Nephron progenitor cell (in vitro differentiated cells): ENCODE data around the gene IQCM.

Source experiments
- DNase-seq: peaks from one replicate; pipeline ENCODE4 v3.0.0; 2021
- H3K27ac Mint-ChIP-seq: 2 replicates; pipeline ENCODE4 v1.8.0; 2021; ENCODE audit warnings: mild to moderate bottlenecking, moderate library complexity, mixed read lengths
- H3K27me3 Mint-ChIP-seq: 2 replicates; pipeline ENCODE4 v1.8.0; 2021; ENCODE audit warnings: mild to moderate bottlenecking, low read depth, mixed read lengths; ENCODE audit not compliant: poor library complexity
- H3K36me3 Mint-ChIP-seq: 2 replicates; pipeline ENCODE4 v1.8.0; 2021; ENCODE audit warnings: low read depth, mixed read lengths
- H3K4me1 Mint-ChIP-seq: 2 replicates; pipeline ENCODE4 v1.8.0; 2021; ENCODE audit warnings: mixed read lengths
- H3K4me3 Mint-ChIP-seq: 2 replicates; pipeline ENCODE4 v1.8.0; 2021; ENCODE audit warnings: mild to moderate bottlenecking, moderate library complexity, mixed read lengths
- H3K9me3 Mint-ChIP-seq: 2 replicates; pipeline ENCODE4 v1.8.0; 2021; ENCODE audit warnings: mild to moderate bottlenecking, moderate library complexity, mixed read lengths
- TF ChIP-seq, protein P1 (sequence below): fragments of 200-600 bp; sonication (generic); IDR thresholded peaks from 2 replicates; pipeline ENCODE4 v1.5.0; 2021; ENCODE audit warnings: antibody characterized with exemption

IQCM gene

DNA sequence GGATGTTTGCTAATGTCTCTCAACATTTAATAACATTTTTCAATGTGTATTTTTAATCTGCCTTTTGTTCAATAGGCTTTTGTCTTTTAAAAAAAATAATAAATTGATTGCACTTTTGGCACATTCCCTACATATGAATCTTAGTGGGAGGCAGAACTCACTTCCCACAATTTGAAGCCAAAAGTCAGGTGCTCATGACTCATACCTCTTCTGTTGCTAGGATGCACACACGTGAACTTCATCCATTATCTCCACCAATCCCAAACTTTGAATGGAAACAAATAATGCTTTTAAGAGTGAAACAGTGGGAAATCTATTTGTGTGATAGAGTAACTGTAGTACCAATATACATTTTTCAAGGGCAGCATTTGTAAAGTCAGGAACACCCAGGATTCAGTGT, 260.5 kb downstream of the IQCM start:
- TF ChIP-seq, protein P1, sequence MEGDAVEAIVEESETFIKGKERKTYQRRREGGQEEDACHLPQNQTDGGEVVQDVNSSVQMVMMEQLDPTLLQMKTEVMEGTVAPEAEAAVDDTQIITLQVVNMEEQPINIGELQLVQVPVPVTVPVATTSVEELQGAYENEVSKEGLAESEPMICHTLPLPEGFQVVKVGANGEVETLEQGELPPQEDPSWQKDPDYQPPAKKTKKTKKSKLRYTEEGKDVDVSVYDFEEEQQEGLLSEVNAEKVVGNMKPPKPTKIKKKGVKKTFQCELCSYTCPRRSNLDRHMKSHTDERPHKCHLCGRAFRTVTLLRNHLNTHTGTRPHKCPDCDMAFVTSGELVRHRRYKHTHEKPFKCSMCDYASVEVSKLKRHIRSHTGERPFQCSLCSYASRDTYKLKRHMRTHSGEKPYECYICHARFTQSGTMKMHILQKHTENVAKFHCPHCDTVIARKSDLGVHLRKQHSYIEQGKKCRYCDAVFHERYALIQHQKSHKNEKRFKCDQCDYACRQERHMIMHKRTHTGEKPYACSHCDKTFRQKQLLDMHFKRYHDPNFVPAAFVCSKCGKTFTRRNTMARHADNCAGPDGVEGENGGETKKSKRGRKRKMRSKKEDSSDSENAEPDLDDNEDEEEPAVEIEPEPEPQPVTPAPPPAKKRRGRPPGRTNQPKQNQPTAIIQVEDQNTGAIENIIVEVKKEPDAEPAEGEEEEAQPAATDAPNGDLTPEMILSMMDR: no peak
- H3K4me1 Mint-ChIP-seq: no peaks in the 10 kb centered on the region
- H3K36me3 Mint-ChIP-seq: no peaks in the 10 kb centered on the region
- H3K4me3 Mint-ChIP-seq: no peak overlapping the region
- no peak for DNase-seq
- H3K9me3 Mint-ChIP-seq: no peaks in the 10 kb centered on the region
- peaks cover 6% of the 10 kb centered on the region for H3K27me3 Mint-ChIP-seq
- H3K27ac Mint-ChIP-seq: no peak overlapping the region

DNA sequence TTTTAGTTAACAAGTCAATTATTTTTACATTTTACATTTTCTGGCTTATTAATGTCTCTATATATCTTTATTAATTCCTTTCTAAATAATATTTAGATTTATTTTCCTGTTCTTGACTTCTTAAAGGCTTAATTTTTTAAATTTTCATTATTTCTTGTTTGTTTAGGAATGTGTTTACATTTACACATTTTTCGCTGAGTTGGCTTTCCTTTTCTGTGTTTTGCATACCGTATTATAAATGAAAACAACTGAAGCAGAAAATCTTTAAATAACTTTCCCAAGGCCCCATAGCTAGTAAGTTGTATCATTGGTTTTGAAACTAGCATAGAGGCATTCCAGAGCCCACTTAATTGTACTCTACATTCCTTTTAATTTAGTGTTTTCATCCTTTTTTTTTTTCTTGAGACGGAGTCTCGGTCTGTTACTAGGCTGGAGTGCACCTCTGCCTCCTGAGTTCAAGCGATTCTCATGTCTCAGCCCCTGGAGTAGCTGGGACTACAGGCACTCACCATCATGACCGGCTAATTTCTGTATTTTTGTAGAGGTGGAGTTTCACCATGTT, 261.6 kb downstream of the IQCM start:
- H3K4me3 Mint-ChIP-seq: no peak overlapping the region
- H3K9me3 Mint-ChIP-seq: no peaks in the 10 kb centered on the region
- no peaks in the 10 kb centered on the region for H3K36me3 Mint-ChIP-seq
- H3K27ac Mint-ChIP-seq: no peak overlapping the region
- H3K4me1 Mint-ChIP-seq: no peaks in the 10 kb centered on the region
- TF ChIP-seq, protein P1: no peak
- H3K27me3 Mint-ChIP-seq: peaks cover 6% of the 10 kb centered on the region
- no peak for DNase-seq

DNA sequence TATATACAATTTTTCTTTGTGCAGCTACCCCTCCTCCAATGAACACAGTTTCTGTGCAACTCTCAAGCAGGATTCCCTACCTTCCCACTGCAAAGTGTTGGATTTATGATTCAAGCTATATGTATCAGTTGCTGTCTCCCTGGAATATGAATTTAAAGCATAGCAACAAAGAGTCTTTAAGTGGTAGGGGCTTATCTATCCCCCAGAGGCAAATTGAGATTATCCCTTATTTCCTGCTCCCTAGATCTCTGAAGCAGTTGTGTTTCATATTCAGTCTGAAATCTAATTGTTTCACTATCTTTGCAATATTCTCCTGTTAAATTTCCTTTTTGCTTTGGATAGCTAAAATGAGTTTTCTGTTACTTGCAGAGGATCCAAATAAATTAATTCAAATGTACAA, 263.0 kb downstream of the IQCM start:
- peaks cover 6% of the 10 kb centered on the region for H3K27me3 Mint-ChIP-seq
- DNase-seq: no peak
- H3K4me1 Mint-ChIP-seq: no peaks in the 10 kb centered on the region
- H3K27ac Mint-ChIP-seq: no peak overlapping the region
- H3K4me3 Mint-ChIP-seq: no peak overlapping the region
- no peaks in the 10 kb centered on the region for H3K9me3 Mint-ChIP-seq
- TF ChIP-seq, protein P1: no peak
- H3K36me3 Mint-ChIP-seq: no peaks in the 10 kb centered on the region

DNA sequence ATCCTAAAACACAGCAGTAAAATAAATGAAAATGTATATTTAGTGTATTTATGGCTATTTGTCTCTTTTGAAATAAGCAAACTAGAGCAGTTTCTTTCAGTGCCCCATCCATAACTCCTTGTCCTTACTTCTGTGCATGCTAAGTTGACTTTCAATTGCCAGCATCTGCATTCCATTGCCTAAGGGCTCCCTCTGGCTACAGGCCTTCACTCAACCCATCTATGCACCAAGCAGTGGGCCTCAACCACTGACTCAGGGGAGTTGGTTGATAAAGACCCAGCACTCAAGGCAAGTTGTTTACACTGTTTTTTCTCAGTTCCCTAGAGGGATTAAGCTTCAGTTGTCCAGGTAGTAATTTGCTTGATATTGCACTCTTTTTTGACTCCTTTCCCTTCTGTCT, 265.7 kb downstream of the IQCM start:
- TF ChIP-seq, protein P1: no peak
- peak; percentile 2 for DNase-seq
- no peak overlapping the region for H3K4me3 Mint-ChIP-seq
- H3K9me3 Mint-ChIP-seq: peaks cover 7% of the 10 kb centered on the region
- H3K4me1 Mint-ChIP-seq: no peaks in the 10 kb centered on the region
- no peak overlapping the region for H3K27ac Mint-ChIP-seq
- H3K36me3 Mint-ChIP-seq: no peaks in the 10 kb centered on the region
- H3K27me3 Mint-ChIP-seq: peaks cover 2% of the 10 kb centered on the region

DNA sequence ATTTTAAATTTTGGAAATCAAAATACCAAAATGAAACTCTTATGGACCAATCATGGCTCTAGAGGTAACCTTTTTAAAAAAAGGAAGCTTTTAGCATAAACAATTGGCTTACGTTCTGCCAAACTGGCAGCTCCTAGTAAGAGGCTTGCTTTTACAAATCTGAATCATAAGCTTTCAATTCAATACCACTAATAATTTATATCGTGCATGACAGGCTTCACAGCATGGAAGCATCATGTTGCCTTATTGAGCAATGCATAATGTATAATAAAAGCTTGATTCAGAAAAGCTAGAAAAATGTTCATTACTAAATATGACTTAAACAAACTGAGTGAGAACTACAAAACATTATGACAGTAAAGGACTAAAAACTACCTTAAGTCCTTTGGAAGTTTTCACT, 280.9 kb downstream of the IQCM start:
- Mint-ChIP-seq H3K36me3 (no peaks in the 10 kb centered on the region), H3K9me3 (peaks cover 12% of the 10 kb centered on the region), H3K4me3 (no peak overlapping the region), H3K4me1 (no peaks in the 10 kb centered on the region), H3K27me3 (peaks cover under 1% of the 10 kb centered on the region), H3K27ac (no peak overlapping the region)
- no peak for DNase-seq
- TF ChIP-seq, protein P1: no peak

DNA sequence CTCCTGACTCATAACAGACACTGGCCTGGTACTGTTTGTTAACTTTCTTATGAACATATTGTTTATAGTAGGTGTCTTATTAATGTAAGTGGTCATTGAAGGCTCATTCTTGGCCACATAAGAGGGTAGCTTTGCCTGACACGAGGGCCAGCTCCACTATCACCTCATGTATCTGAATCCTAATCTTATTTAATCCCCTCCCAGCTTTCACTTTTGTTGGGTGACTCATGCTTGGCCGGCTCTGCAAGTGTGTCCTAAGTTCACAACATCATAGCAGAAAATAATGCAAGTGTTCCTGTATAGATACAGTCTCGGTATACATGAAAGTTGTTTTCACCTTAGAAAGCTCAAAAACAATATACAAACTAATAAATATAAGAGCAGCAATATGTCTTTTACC, 283.8 kb downstream of the IQCM start:
- no peak for DNase-seq
- Mint-ChIP-seq H3K4me1 (no peaks in the 10 kb centered on the region), H3K9me3 (peaks cover 4% of the 10 kb centered on the region), H3K4me3 (no peak overlapping the region), H3K36me3 (no peaks in the 10 kb centered on the region), H3K27me3 (no peaks in the 10 kb centered on the region), H3K27ac (no peak overlapping the region)
- TF ChIP-seq, protein P1: no peak
